ENCODE data around the gene WDFY4.

The WDFY4 gene

GRCh38 chr10:49008091-49008490 lies 323.4 kb downstream of the WDFY4 start:
- Histone ChIP-seq H3K14ac (ENCODE audit: low read length in 2 of 2) (no peak overlapping the region), H3K36me3 (ENCODE audit: control insufficient read depth in 1 of 2, insufficient read depth in 2 of 2, low read depth in 1 of 2, low read length in 2 of 2) (no peaks in the 10 kb centered on the region), H2BK12ac (ENCODE audit: low read length in 2 of 2) (no peak overlapping the region), H4K91ac (ENCODE audit: low read length) (no peak overlapping the region), H3K9me3 (ENCODE audit: control insufficient read depth, low read length) (no peaks in the 10 kb centered on the region), H3K4me1 (ENCODE audit: control insufficient read depth, insufficient read depth, low read depth, low read length) (no peaks in the 10 kb centered on the region), H3K4me3 (ENCODE audit: insufficient read depth in 1 of 2, low read depth in 1 of 2, low read length in 2 of 2) (no peak overlapping the region), H3K27me3 (ENCODE audit: control insufficient read depth in 1 of 2, insufficient read depth in 1 of 2, low read length in 2 of 2) (peaks cover 4 to 27% of the 10 kb centered on the region in 2 experiments), H4K8ac (ENCODE audit: low read length) (no peak overlapping the region), H3K9ac (ENCODE audit: low read length) (no peak overlapping the region), H3K79me1 (replicated peaks; ENCODE audit: low read length, poor library complexity, severe bottlenecking) (no peaks in the 10 kb centered on the region), H2BK5ac (ENCODE audit: low read depth, low read length, poor library complexity, severe bottlenecking) (no peak overlapping the region), H2AFZ (ENCODE audit: low read depth, low read length) (no peak overlapping the region), H2BK120ac (ENCODE audit: low read depth, low read length) (no peak overlapping the region), H3K27ac (ENCODE audit: low read length, poor library complexity, severe bottlenecking) (no peak overlapping the region), H3K4me2 (ENCODE audit: low read length, poor library complexity, severe bottlenecking) (no peak overlapping the region), H2BK15ac (ENCODE audit: low read depth, poor library complexity, severe bottlenecking) (no peak overlapping the region), H3K4ac (ENCODE audit: low read depth in 1 of 2, low read length in 2 of 2) (no peak overlapping the region), H3K23ac (ENCODE audit: low read length in 2 of 2) (no peak overlapping the region), H3K18ac (ENCODE audit: low read depth in 1 of 2, low read length in 2 of 2) (no peak overlapping the region), H2AK5ac (ENCODE audit: low read length, severe bottlenecking) (no peak overlapping the region)
- no peak for DNase-seq
- 79% methylated on average over 1 of the region's 1 CpG for WGBS

GRCh38 chr10:49008505-49009198 lies 324.0 kb downstream of the WDFY4 start:
- Histone ChIP-seq H3K23ac (ENCODE audit: low read length in 2 of 2) (no peak overlapping the region), H4K8ac (ENCODE audit: low read length) (no peak overlapping the region), H2AFZ (ENCODE audit: low read depth, low read length) (no peak overlapping the region), H3K27me3 (ENCODE audit: control insufficient read depth in 1 of 2, insufficient read depth in 1 of 2, low read length in 2 of 2) (peaks cover 9 to 27% of the 10 kb centered on the region in 2 experiments), H3K18ac (ENCODE audit: low read depth in 1 of 2, low read length in 2 of 2) (no peak overlapping the region), H4K91ac (ENCODE audit: low read length) (no peak overlapping the region), H3K4me2 (ENCODE audit: low read length, poor library complexity, severe bottlenecking) (no peak overlapping the region), H3K9ac (ENCODE audit: low read length) (no peak overlapping the region), H3K4me3 (ENCODE audit: insufficient read depth in 1 of 2, low read depth in 1 of 2, low read length in 2 of 2) (no peak overlapping the region), H3K9me3 (ENCODE audit: control insufficient read depth, low read length) (no peaks in the 10 kb centered on the region), H2BK12ac (ENCODE audit: low read length in 2 of 2) (no peak overlapping the region), H2AK5ac (ENCODE audit: low read length, severe bottlenecking) (no peak overlapping the region), H3K79me1 (replicated peaks; ENCODE audit: low read length, poor library complexity, severe bottlenecking) (no peaks in the 10 kb centered on the region), H3K4ac (ENCODE audit: low read depth in 1 of 2, low read length in 2 of 2) (no peak overlapping the region), H2BK120ac (ENCODE audit: low read depth, low read length) (no peak overlapping the region), H3K4me1 (ENCODE audit: control insufficient read depth, insufficient read depth, low read depth, low read length) (no peaks in the 10 kb centered on the region), H2BK15ac (ENCODE audit: low read depth, poor library complexity, severe bottlenecking) (no peak overlapping the region), H3K36me3 (ENCODE audit: control insufficient read depth in 1 of 2, insufficient read depth in 2 of 2, low read depth in 1 of 2, low read length in 2 of 2) (no peaks in the 10 kb centered on the region), H3K14ac (ENCODE audit: low read length in 2 of 2) (no peak overlapping the region), H2BK5ac (ENCODE audit: low read depth, low read length, poor library complexity, severe bottlenecking) (no peak overlapping the region), H3K27ac (ENCODE audit: low read length, poor library complexity, severe bottlenecking) (no peak overlapping the region)
- no peak for DNase-seq
- 82% methylated on average over 13 of the region's 13 CpGs for WGBS

DNA sequence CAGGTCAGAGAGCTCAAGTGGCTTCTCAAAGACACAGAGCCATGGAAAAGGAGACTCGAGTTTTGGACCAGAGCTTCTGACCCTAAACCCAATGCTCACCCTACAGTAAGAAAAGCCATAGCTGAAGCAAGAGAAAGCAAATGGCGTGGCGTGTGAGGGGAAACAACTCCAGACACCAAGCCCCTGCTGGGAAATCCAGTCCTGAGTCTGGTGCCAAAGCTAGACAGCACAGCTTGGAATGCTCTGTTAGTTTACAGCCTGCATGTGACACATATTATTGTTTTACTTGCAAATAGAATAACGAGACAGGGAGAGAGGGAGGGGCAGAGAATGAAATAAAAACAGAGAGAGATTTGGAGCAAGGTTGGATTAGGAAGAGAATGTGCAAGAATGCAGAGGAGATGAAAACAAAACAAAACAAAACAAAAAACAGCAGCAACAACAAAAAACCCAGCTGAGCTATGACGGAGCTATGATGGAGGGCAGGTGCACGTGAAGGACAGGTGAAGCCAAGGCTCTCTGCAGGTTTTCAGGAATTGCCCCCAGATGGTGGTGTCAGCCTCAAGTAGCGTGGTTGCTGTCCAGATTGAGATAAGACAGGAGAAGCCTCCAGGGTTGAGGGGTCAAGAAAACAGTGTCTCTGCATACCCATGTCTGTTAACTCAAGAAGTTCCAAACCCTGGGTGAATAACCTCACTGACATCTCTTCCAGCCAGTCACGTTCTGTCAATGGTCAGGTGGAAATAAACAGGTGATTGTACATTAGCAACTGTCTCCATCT lies 324.7 kb downstream of the WDFY4 start:
- no peak overlapping the region for H3K4me2 ChIP-seq (ENCODE audit: low read length, poor library complexity, severe bottlenecking)
- WGBS = 61% methylated on average over 6 of the region's 8 CpGs
- H3K18ac ChIP-seq (ENCODE audit: low read depth in 1 of 2, low read length in 2 of 2) = no peak overlapping the region
- H3K27ac ChIP-seq (ENCODE audit: low read length, poor library complexity, severe bottlenecking) = no peak overlapping the region
- H3K4me3 ChIP-seq (ENCODE audit: insufficient read depth in 1 of 2, low read depth in 1 of 2, low read length in 2 of 2) = no peak overlapping the region
- no peaks in the 10 kb centered on the region for H3K4me1 ChIP-seq (ENCODE audit: control insufficient read depth, insufficient read depth, low read depth, low read length)
- H3K9ac ChIP-seq (ENCODE audit: low read length) = no peak overlapping the region
- H4K91ac ChIP-seq (ENCODE audit: low read length) = no peak overlapping the region
- H2BK15ac ChIP-seq (ENCODE audit: low read depth, poor library complexity, severe bottlenecking) = no peak overlapping the region
- no peak overlapping the region for H2BK120ac ChIP-seq (ENCODE audit: low read depth, low read length)
- no peak overlapping the region for H2BK12ac ChIP-seq (ENCODE audit: low read length in 2 of 2)
- H3K23ac ChIP-seq (ENCODE audit: low read length in 2 of 2) = no peak overlapping the region
- no peak overlapping the region for H2BK5ac ChIP-seq (ENCODE audit: low read depth, low read length, poor library complexity, severe bottlenecking)
- H3K36me3 ChIP-seq (ENCODE audit: control insufficient read depth in 1 of 2, insufficient read depth in 2 of 2, low read depth in 1 of 2, low read length in 2 of 2) = no peaks in the 10 kb centered on the region
- H4K8ac ChIP-seq (ENCODE audit: low read length) = no peak overlapping the region
- no peaks in the 10 kb centered on the region for H3K9me3 ChIP-seq (ENCODE audit: control insufficient read depth, low read length)
- H3K27me3 ChIP-seq (ENCODE audit: control insufficient read depth in 1 of 2, insufficient read depth in 1 of 2, low read length in 2 of 2) = peaks cover 12 to 27% of the 10 kb centered on the region in 2 experiments
- no peak overlapping the region for H2AFZ ChIP-seq (ENCODE audit: low read depth, low read length)
- no peak overlapping the region for H2AK5ac ChIP-seq (ENCODE audit: low read length, severe bottlenecking)
- no peaks in the 10 kb centered on the region for H3K79me1 ChIP-seq (replicated peaks; ENCODE audit: low read length, poor library complexity, severe bottlenecking)
- no peak overlapping the region for H3K14ac ChIP-seq (ENCODE audit: low read length in 2 of 2)
- no peak for DNase-seq
- H3K4ac ChIP-seq (ENCODE audit: low read depth in 1 of 2, low read length in 2 of 2) = no peak overlapping the region

DNA sequence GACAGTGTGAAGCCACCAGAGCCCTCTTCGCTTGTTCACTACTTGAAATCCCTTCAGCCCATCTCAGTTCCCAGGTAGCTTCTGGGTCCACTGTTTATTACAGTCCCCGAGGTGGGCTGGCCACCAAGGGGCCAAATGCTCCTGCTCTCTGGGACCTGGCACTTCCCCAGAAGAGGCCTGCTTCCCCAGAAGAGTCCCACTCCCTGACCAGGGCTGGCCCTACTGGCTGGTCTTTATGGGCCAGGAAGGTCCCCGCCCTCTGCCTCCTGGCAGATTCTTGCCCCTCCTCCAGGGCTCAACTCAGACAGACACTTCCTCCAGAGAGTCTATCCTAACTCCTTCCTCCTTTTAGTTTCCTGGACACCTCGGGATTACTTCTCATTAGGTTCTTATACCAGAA lies 325.6 kb downstream of the WDFY4 start:
- no peak overlapping the region for H3K4me2 ChIP-seq (ENCODE audit: low read length, poor library complexity, severe bottlenecking)
- no peak overlapping the region for H2BK15ac ChIP-seq (ENCODE audit: low read depth, poor library complexity, severe bottlenecking)

More for the DNA sequence above, 325.6 kb downstream of the WDFY4 start:
- Histone ChIP-seq H3K27ac (ENCODE audit: low read length, poor library complexity, severe bottlenecking) (no peak overlapping the region), H3K9me3 (ENCODE audit: control insufficient read depth, low read length) (no peaks in the 10 kb centered on the region), H3K23ac (ENCODE audit: low read length in 2 of 2) (no peak overlapping the region), H2BK5ac (ENCODE audit: low read depth, low read length, poor library complexity, severe bottlenecking) (no peak overlapping the region), H3K18ac (ENCODE audit: low read depth in 1 of 2, low read length in 2 of 2) (no peak overlapping the region), H3K27me3 (ENCODE audit: control insufficient read depth in 1 of 2, insufficient read depth in 1 of 2, low read length in 2 of 2) (peaks cover 12 to 27% of the 10 kb centered on the region in 2 experiments), H4K8ac (ENCODE audit: low read length) (no peak overlapping the region), H2BK120ac (ENCODE audit: low read depth, low read length) (no peak overlapping the region), H2AFZ (ENCODE audit: low read depth, low read length) (no peak overlapping the region), H3K4ac (ENCODE audit: low read depth in 1 of 2, low read length in 2 of 2) (no peak overlapping the region), H3K14ac (ENCODE audit: low read length in 2 of 2) (no peak overlapping the region), H2AK5ac (ENCODE audit: low read length, severe bottlenecking) (no peak overlapping the region), H4K91ac (ENCODE audit: low read length) (no peak overlapping the region), H3K9ac (ENCODE audit: low read length) (no peak overlapping the region), H3K4me3 (ENCODE audit: insufficient read depth in 1 of 2, low read depth in 1 of 2, low read length in 2 of 2) (no peak overlapping the region), H3K79me1 (replicated peaks; ENCODE audit: low read length, poor library complexity, severe bottlenecking) (no peaks in the 10 kb centered on the region), H3K36me3 (ENCODE audit: control insufficient read depth in 1 of 2, insufficient read depth in 2 of 2, low read depth in 1 of 2, low read length in 2 of 2) (no peaks in the 10 kb centered on the region), H2BK12ac (ENCODE audit: low read length in 2 of 2) (no peak overlapping the region), H3K4me1 (ENCODE audit: control insufficient read depth, insufficient read depth, low read depth, low read length) (no peaks in the 10 kb centered on the region)
- no peak for DNase-seq
- 48% methylated on average over 4 of the region's 4 CpGs for WGBS
